Medulla oblongata (tissue), 1 donor: ENCODE measurements around the gene ADGRE2.
"Not testable (repeated sequence)": the region's sequence is repeated elsewhere in the genome, so short reads cannot be mapped to it uniquely, and the experiment has no call there.

Source experiments
- DNase-seq: peaks from one replicate; pipeline ENCODE4 v3.0.0-alpha.2; 2015; ENCODE audit errors: extremely low spot score

The ADGRE2 gene

GRCh38 chr19:14779151-14779550, 791 bp upstream of the ADGRE2 start:
- no peak for DNase-seq

- DNase-seq = not testable (repeated sequence)
These were observed 715 bp downstream of the ADGRE2 start for GRCh38 chr19:14777645-14778044.

- DNase-seq = peak; percentile 28
These were observed 2.3 kb downstream of the ADGRE2 start for GRCh38 chr19:14775869-14776586.

- not testable (repeated sequence) for DNase-seq
These were observed 3.0 kb downstream of the ADGRE2 start for GRCh38 chr19:14775326-14775725.

- DNase-seq = no peak
These were observed 4.0 kb downstream of the ADGRE2 start for GRCh38 chr19:14774373-14774772.

- not testable (repeated sequence) for DNase-seq
These were observed 4.6 kb downstream of the ADGRE2 start for GRCh38 chr19:14773722-14774121.

- no peak for DNase-seq
These were observed 5.4 kb downstream of the ADGRE2 start for GRCh38 chr19:14772995-14773394.

GRCh38 chr19:14772467-14772866, 5.9 kb downstream of the ADGRE2 start:
- DNase-seq = no peak

GRCh38 chr19:14770944-14771839, 7.2 kb downstream of the ADGRE2 start:
- DNase-seq = no peak

GRCh38 chr19:14770136-14770535, 8.2 kb downstream of the ADGRE2 start:
- no peak for DNase-seq

GRCh38 chr19:14769201-14769600, 9.2 kb downstream of the ADGRE2 start:
- DNase-seq = no peak

- DNase-seq = no peak
These were observed 10.4 kb downstream of the ADGRE2 start for GRCh38 chr19:14768001-14768400.

- no peak for DNase-seq
These were observed 10.8 kb downstream of the ADGRE2 start for GRCh38 chr19:14767466-14767971.

GRCh38 chr19:14765841-14766240, 12.5 kb downstream of the ADGRE2 start:
- not testable (repeated sequence) for DNase-seq

- DNase-seq = not testable (repeated sequence)
These were observed 13.0 kb downstream of the ADGRE2 start for GRCh38 chr19:14765403-14765802.

- no peak for DNase-seq
These were observed 14.0 kb downstream of the ADGRE2 start for GRCh38 chr19:14764401-14764800.

GRCh38 chr19:14763497-14764145, 14.7 kb downstream of the ADGRE2 start:
- DNase-seq = no peak

- DNase-seq = no peak
These were observed 16.2 kb downstream of the ADGRE2 start for GRCh38 chr19:14762111-14762510.

GRCh38 chr19:14761607-14762006, 16.8 kb downstream of the ADGRE2 start:
- DNase-seq = no peak

- DNase-seq = no peak
These were observed 19.5 kb downstream of the ADGRE2 start for GRCh38 chr19:14758816-14759215.

- no peak for DNase-seq
These were observed 29.8 kb downstream of the ADGRE2 start for GRCh38 chr19:14748601-14749000.

- DNase-seq = no peak
These were observed 31.5 kb downstream of the ADGRE2 start for GRCh38 chr19:14746886-14747285.
